HG03159 (cell line): Measurements from ENCODE around the gene NELL2.

ENCODE experiments used
- ATAC-seq: cut with Tn5 transposase; IDR thresholded peaks from one replicate; pipeline ENCODE4 v1.9.1; 2021; ENCODE audit warnings: mild to moderate bottlenecking, moderate library complexity; ENCODE audit not compliant: unreplicated experiment

Gene NELL2

GRCh38 chr12:44627387-44628166, 248.5 kb downstream of the NELL2 start:
- ATAC-seq, result no peak

- ATAC-seq, result no peak
Measured at GRCh38 chr12:44626883-44627282, 249.2 kb downstream of the NELL2 start.

GRCh38 chr12:44618946-44619345, 257.2 kb downstream of the NELL2 start:
- no peak for ATAC-seq

- ATAC-seq, result no peak
Measured at GRCh38 chr12:44616402-44616801, 259.7 kb downstream of the NELL2 start.

- ATAC-seq, result no peak
Measured at GRCh38 chr12:44611538-44611937, 264.6 kb downstream of the NELL2 start.

GRCh38 chr12:44603701-44604100, 272.4 kb downstream of the NELL2 start:
- ATAC-seq, result no peak

GRCh38 chr12:44592626-44593025, 283.5 kb downstream of the NELL2 start:
- ATAC-seq, result no peak

- ATAC-seq, result no peak
Measured at GRCh38 chr12:44589697-44590096, 286.4 kb downstream of the NELL2 start.

GRCh38 chr12:44588651-44589050, 287.5 kb downstream of the NELL2 start:
- ATAC-seq, result no peak

GRCh38 chr12:44584625-44585024, 291.5 kb downstream of the NELL2 start:
- ATAC-seq, result no peak

- ATAC-seq, result no peak
Measured at GRCh38 chr12:44582521-44582920, 293.6 kb downstream of the NELL2 start.

GRCh38 chr12:44581642-44582242, 294.4 kb downstream of the NELL2 start:
- ATAC-seq, result no peak

GRCh38 chr12:44574586-44574985, 301.5 kb downstream of the NELL2 start:
- ATAC-seq, result no peak

- no peak for ATAC-seq
Measured at GRCh38 chr12:44573723-44574122, 302.4 kb downstream of the NELL2 start.

GRCh38 chr12:44571006-44571550, 305.0 kb downstream of the NELL2 start:
- no peak for ATAC-seq

GRCh38 chr12:44570036-44570583, 306.0 kb downstream of the NELL2 start:
- ATAC-seq, result no peak

- no peak for ATAC-seq
Measured at GRCh38 chr12:44565163-44565562, 311.0 kb downstream of the NELL2 start.

- no peak for ATAC-seq
Measured at GRCh38 chr12:44563486-44563885, 312.6 kb downstream of the NELL2 start.

- ATAC-seq, result no peak
Measured at GRCh38 chr12:44558340-44559100, 317.6 kb downstream of the NELL2 start.

- no peak for ATAC-seq
Measured at GRCh38 chr12:44555454-44555853, 320.7 kb downstream of the NELL2 start.

- ATAC-seq, result no peak
Measured at GRCh38 chr12:44551631-44552030, 324.5 kb downstream of the NELL2 start.
